CD4-positive, alpha-beta T cell (primary cell): ENCODE data around the gene PLA2G4B. TPM values are rescaled to one million over a fixed set of nuclear protein-coding genes. Genes with fewer than 3 reads are reported as not detected.

Source experiments
- ATAC-seq: fragments of 200-7000 bp; cut with Tn5 transposase; one replicate; pipeline ENCODE4 v1.10.0; 2022; ENCODE audit warnings: mild to moderate bottlenecking; ENCODE audit not compliant: poor library complexity
- CTCF ChIA-PET: fragments of 350-600 bp; sonication (Branson Sonifier 250); formaldehyde crosslinking; loops from one replicate; lab custom pipeline; 2021; ENCODE audit warnings: antibody characterized with exemption, inconsistent platforms; lab: Charles Lee
- POLR2A ChIA-PET: fragments of 350-600 bp; sonication (Branson Sonifier 250); formaldehyde crosslinking; loops from one replicate; lab custom pipeline; 2021; ENCODE audit warnings: antibody characterized with exemption, inconsistent platforms; lab: Charles Lee
- DNase-seq, 14 experiments: peaks; one replicate each; pipeline ENCODE4 v3.0.0-alpha.2; 2013 to 2020; ENCODE audit warnings: mixed read lengths in 2 of 14
- H3K27ac ChIP-seq, 2 donors: one replicate each; pipeline versions ENCODE4 v1.5.1 to v1.7.0; 2013; ENCODE audit warnings: low read length in 2 of 2, low read depth in 1 of 2, mild to moderate bottlenecking in 1 of 2
- H3K27me3 ChIP-seq, 2 experiments: 1 replicate in 1 of 2; 2 replicates in 1 of 2; pipeline versions ENCODE4 v1.6.1 to v1.7.0; 2013; ENCODE audit warnings: low read length in 2 of 2, control low read depth in 1 of 2, mild to moderate bottlenecking in 1 of 2, moderate library complexity in 1 of 2; ENCODE audit not compliant: insufficient read depth in 2 of 2, control insufficient read depth in 1 of 2
- H3K36me3 ChIP-seq: one replicate; pipeline ENCODE4 v1.6.1; 2013; ENCODE audit warnings: low read length, control low read depth; ENCODE audit not compliant: insufficient read depth
- H3K4me1 ChIP-seq: one replicate; pipeline ENCODE4 v1.6.1; 2013; ENCODE audit warnings: low read length, control low read depth; ENCODE audit not compliant: insufficient read depth
- H3K4me3 ChIP-seq: one replicate; pipeline ENCODE4 v1.5.1; 2013; ENCODE audit warnings: mild to moderate bottlenecking, low read length, moderate library complexity
- H3K9me3 ChIP-seq, 2 experiments: 1 replicate in 1 of 2; 2 replicates in 1 of 2; pipeline versions ENCODE4 v1.6.1 to v1.7.0; 2013; ENCODE audit warnings: low read length in 2 of 2, mild to moderate bottlenecking in 2 of 2, control low read depth in 1 of 2, moderate library complexity in 1 of 2; ENCODE audit not compliant: control insufficient read depth in 1 of 2, insufficient read depth in 1 of 2
- H3K27ac Mint-ChIP-seq: one replicate; pipeline ENCODE4 v1.8.0; 2020; ENCODE audit warnings: mixed read lengths
- H3K27me3 Mint-ChIP-seq: one replicate; pipeline ENCODE4 v1.8.0; 2021; ENCODE audit warnings: mixed read lengths
- H3K36me3 Mint-ChIP-seq: one replicate; pipeline ENCODE4 v1.8.0; 2021; ENCODE audit warnings: low read depth, mixed read lengths
- H3K4me1 Mint-ChIP-seq: one replicate; pipeline ENCODE4 v1.8.0; 2021; ENCODE audit warnings: low read depth, mixed read lengths
- H3K4me3 Mint-ChIP-seq: one replicate; pipeline ENCODE4 v1.8.0; 2020; ENCODE audit warnings: mild to moderate bottlenecking, mixed read lengths
- H3K9me3 Mint-ChIP-seq: one replicate; pipeline ENCODE4 v1.8.0; 2020; ENCODE audit warnings: mixed read lengths
- intact Hi-C, 2 experiments: fragments of 100-400 bp; cut with DNase I in 1 of 2; cut with micrococcal nuclease in 1 of 2; formaldehyde crosslinking; loops; one replicate each; pipeline versions ENCODE4 v1.15.1 to v1.9.0; 2023 to 2025; cut with DNase I, micrococcal nuclease
- total RNA-seq, 174 experiments: library from RNA in 2 of 174; stranded (reverse) in 2 of 174; gene quantifications; one replicate each; pipeline ENCODE4 v1.2.3 and lab custom pipeline; 2021 to 2026
- TF ChIP-seq, protein P1 (sequence below): fragments of 200-600 bp; IDR thresholded peaks from one replicate; pipeline ENCODE4 v1.8.0; 2022; ENCODE audit warnings: antibody characterized with exemption, mild to moderate bottlenecking

Gene PLA2G4B
- total RNA-seq, 2 experiments from 2014 or later = 33.7 to 34.6 TPM

DNA sequence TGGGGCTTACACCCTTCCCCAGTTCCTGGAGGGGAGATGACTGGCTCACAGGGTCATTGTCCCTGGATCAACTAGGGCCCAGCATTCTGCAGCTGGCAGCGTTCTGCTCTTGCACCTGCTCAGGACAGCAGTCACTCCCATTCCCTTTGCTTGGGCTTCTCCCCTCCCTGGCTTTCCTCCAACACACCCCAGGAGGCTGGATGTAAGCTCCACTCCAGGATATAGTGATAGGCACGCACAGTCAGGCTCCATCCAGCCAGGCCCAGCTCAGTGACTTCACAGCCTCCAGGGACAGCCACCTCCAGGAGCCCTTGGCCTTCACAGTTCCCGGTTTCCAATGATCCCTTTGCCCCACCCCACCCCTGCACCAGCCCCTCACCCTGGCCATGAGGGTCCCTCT, 53.3 kb downstream of the PLA2G4B start:
- TF ChIP-seq, protein P1, sequence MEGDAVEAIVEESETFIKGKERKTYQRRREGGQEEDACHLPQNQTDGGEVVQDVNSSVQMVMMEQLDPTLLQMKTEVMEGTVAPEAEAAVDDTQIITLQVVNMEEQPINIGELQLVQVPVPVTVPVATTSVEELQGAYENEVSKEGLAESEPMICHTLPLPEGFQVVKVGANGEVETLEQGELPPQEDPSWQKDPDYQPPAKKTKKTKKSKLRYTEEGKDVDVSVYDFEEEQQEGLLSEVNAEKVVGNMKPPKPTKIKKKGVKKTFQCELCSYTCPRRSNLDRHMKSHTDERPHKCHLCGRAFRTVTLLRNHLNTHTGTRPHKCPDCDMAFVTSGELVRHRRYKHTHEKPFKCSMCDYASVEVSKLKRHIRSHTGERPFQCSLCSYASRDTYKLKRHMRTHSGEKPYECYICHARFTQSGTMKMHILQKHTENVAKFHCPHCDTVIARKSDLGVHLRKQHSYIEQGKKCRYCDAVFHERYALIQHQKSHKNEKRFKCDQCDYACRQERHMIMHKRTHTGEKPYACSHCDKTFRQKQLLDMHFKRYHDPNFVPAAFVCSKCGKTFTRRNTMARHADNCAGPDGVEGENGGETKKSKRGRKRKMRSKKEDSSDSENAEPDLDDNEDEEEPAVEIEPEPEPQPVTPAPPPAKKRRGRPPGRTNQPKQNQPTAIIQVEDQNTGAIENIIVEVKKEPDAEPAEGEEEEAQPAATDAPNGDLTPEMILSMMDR = no peak
- Histone ChIP-seq H3K27me3 (no peaks in the 10 kb centered on the region), H3K27ac (peak overlapping the region in 1 of 2 donors; percentile 85), H3K36me3 (no peaks in the 10 kb centered on the region), H3K4me1 (peaks cover 75% of the 10 kb centered on the region), H3K9me3 (peaks cover 0 to 6% of the 10 kb centered on the region in 2 experiments), H3K4me3 (no peak overlapping the region)
- CTCF ChIA-PET = interaction anchor here (2.5 kb wide), 1 partner anchor 13 kb away, joined by 15 read pairs; no protein-coding TSS in a partner anchor
- ATAC-seq (no peak), DNase-seq (no peak)
- peaks cover 58% of the 10 kb centered on the region for H3K4me1 Mint-ChIP-seq
- no peaks in the 10 kb centered on the region for H3K9me3 Mint-ChIP-seq
- POLR2A ChIA-PET = interaction anchor here (0.5 to 4.1 kb wide), 7 partner anchors 22 to 478 kb away, joined by 3 to 17 read pairs (median 8); partner anchors contain the start of genes EHD4 and MAPKBP1
- H3K27me3 Mint-ChIP-seq = no peaks in the 10 kb centered on the region
- H3K27ac Mint-ChIP-seq = peak overlapping the region; percentile 100
- peaks cover 7% of the 10 kb centered on the region for H3K36me3 Mint-ChIP-seq
- intact Hi-C loops = no loop called here
- H3K4me3 Mint-ChIP-seq = no peak overlapping the region

DNA sequence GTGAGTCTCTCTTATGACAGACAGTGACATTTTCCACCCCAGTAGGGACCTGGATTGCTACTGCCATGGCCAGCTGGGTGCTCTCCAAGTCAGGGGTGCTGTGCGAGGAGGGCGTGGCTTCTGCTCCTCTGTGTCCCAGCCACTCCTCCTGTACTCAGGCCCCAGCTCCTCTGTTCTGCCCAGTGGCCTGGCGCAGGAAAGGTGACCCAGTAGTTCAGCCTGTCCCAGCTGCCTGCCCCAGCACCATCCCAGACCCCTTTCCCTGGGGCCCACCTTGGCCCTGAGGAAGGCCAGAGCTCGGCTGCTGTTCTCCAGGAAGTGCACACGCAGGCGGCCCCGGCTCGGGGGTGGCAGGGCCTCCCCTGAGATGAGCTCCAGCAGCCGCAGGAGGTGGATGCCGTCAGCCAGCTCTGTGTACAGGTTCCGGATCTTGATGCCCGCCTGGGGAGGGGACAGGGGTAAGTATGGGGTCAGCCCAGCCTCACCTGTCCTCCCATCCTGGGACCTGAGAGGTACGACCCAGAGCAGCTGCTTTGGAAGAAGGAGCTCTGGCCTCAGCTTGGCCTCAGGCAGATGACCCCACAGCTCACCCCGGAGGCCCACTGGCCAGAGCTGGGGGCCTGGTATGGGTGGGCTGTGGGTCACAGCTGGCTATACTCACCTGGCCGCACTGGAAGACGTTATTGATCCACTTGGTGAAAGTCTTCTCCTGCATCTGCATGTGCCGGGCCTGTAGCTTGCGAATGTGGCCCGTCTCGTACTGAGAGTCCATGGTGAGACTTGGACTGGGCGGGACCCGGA, 54.2 kb downstream of the PLA2G4B start:
- POLR2A ChIA-PET = interaction anchor here (1.0 to 4.1 kb wide), 8 partner anchors 12 to 119 kb away, joined by 3 to 17 read pairs (median 7); partner anchors contain the start of genes EHD4 and MAPKBP1
- H3K9me3 Mint-ChIP-seq = no peaks in the 10 kb centered on the region
- Histone ChIP-seq H3K9me3 (peaks cover 0 to 6% of the 10 kb centered on the region in 2 experiments), H3K36me3 (no peaks in the 10 kb centered on the region), H3K27me3 (no peaks in the 10 kb centered on the region), H3K4me3 (peak overlapping the region; percentile 36), H3K4me1 (peaks cover 71% of the 10 kb centered on the region), H3K27ac (peak overlapping the region; percentile 85 to 92)
- TF ChIP-seq, protein P1 = no peak
- peak overlapping the region; percentile 73 for H3K4me3 Mint-ChIP-seq
- CTCF ChIA-PET = interaction anchor here (2.5 kb wide), 1 partner anchor 12 kb away, joined by 15 read pairs; no protein-coding TSS in a partner anchor
- ATAC-seq (peak; percentile 18), DNase-seq (peak in 11 of 14 experiments; percentile 17 to 60 (median 34))
- no peaks in the 10 kb centered on the region for H3K27me3 Mint-ChIP-seq
- H3K4me1 Mint-ChIP-seq = peaks cover 64% of the 10 kb centered on the region
- intact Hi-C loops = no loop called here
- peak overlapping the region; percentile 100 for H3K27ac Mint-ChIP-seq
- H3K36me3 Mint-ChIP-seq = peaks cover 12% of the 10 kb centered on the region

DNA sequence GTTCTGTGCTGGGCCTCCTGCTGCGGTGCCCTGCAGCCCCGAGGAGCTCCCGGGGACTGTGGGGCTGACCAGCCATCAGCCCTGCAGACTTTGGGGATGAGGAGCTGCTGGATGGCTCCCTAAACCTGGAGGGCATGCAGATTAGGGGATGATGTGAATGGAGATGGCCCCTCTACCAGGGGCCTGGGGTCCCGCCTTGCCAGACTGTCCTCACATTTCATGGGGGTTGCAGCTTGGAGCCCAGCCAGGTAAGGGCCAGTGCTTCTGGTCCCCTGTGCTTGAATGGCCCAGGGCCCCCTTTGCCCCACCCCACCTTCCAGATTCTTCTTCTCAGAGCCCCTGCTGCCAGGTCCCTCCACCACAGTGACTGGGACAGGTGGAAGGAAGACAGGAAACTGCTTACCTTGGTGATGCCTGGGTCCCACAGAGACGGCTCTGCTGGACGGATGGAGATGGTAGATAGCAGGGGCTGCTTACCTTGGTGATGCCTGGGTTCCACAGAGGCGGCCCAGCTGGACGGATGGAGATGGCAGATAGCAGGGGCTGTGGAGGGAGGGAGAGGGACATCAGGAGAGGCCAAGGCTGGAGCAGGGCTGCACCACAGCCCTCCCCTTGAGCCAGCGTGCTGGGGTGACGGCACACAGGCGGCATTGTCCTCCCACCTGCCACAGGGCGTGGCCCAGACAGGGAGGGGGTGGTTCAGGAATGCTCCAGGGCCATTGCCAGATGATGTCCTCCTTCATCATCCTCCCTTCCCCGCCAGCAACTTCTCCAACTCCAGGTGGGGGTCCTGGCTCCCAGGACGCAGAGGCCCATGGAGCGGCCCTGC, 55.0 kb downstream of the PLA2G4B start, which contains the start of gene SPTBN5:
Gene SPTBN5 (minus strand): TSS at position 632 of the 829 bp plus-strand sequence. CDS start 556 bp downstream, at position 76.
- peaks cover 19% of the 10 kb centered on the region for H3K36me3 Mint-ChIP-seq
- Histone ChIP-seq H3K4me1 (peaks cover 63% of the 10 kb centered on the region), H3K27me3 (no peaks in the 10 kb centered on the region), H3K27ac (peak within 1 kb of the TSS; percentile 85 to 92), H3K9me3 (peaks cover 0 to 2% of the 10 kb centered on the region in 2 experiments), H3K36me3 (no peaks in the 10 kb centered on the region), H3K4me3 (peak within 1 kb of the TSS; percentile 36)
- no peaks in the 10 kb centered on the region for H3K27me3 Mint-ChIP-seq
- H3K27ac Mint-ChIP-seq = peak within 1 kb of the TSS; percentile 100
- no peaks in the 10 kb centered on the region for H3K9me3 Mint-ChIP-seq
- no peak for ATAC-seq
- ChIA-PET CTCF (interaction anchor here (0.6 to 2.7 kb wide), 8 partner anchors 10 to 233 kb away, joined by 3 to 39 read pairs (median 11); partner anchors contain the start of genes MAPKBP1 and MGA), POLR2A (interaction anchor here (1.0 to 4.1 kb wide), 10 partner anchors 11 to 119 kb away, joined by 3 to 24 read pairs (median 9); partner anchors contain the start of genes EHD4 and MAPKBP1)
- intact Hi-C loops = loop anchor here in 1 of 2 experiments (2.0 kb wide), 3 partner anchors 43 to 119 kb away; partner anchors contain the start of genes JMJD7 and MAPKBP1
- peaks cover 68% of the 10 kb centered on the region for H3K4me1 Mint-ChIP-seq
- H3K4me3 Mint-ChIP-seq = peak within 1 kb of the TSS; percentile 83
- TF ChIP-seq, protein P1 = no peak
- DNase-seq = peak in 1 of 14 experiments; percentile 22
